ENCODE data around the gene TPSD1. TPM values are rescaled to one million over a fixed set of nuclear protein-coding genes. Genes with fewer than 3 reads are reported as not detected.
"Not testable (repeated sequence)": the region's sequence is repeated elsewhere in the genome, so short reads cannot be mapped to it uniquely, and the experiment has no call there.

Gene TPSD1
- total RNA-seq, 1 donor from 2014 or later: not detected

GRCh38 chr16:1262210-1262845, 6.5 kb downstream of the TPSD1 start:
- no peak for DNase-seq (ENCODE audit: low read depth)

GRCh38 chr16:1262846-1263221, 7.0 kb downstream of the TPSD1 start:
- DNase-seq (ENCODE audit: low read depth): no peak

DNA sequence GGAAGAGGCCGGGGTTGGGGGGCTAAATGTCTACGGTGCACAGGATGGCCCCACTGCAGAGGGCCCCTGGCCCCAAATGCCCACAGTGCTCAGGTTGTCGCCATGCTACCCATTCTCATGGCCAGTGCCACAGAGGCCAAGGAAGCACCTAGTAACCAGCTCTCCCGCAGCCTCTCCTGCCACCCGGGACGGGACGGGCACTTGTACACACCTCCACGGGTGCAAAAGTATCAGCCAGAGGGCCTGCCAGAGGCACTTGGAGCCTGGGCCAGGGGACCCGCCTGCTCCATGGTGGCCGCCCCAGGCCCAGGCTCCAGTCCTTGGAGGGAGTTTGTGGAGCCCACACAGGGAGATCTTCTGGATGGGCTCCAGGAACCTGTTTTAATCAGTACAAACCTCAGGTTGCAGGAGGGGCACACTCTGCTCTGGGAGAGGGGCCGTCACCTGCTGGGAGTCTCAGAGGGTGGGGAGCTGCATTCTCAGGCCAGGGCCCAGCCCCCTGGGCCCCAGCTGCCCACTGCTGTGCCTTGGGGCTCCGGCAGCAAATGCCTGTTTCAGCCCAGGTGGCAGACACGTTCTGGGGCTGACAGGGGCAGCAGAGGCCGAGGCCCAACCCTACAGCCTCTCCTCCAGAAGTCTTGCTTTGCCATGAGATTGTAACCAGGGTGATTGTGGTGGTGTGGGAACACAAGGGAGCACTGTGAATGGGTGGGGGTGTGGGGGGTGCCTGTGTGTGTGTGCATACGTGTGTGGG, 7.9 kb downstream of the TPSD1 start:
- DNase-seq (ENCODE audit: low read depth): no peak

GRCh38 chr16:1264345-1265089, 8.6 kb downstream of the TPSD1 start:
- no peak for DNase-seq (ENCODE audit: low read depth)

DNA sequence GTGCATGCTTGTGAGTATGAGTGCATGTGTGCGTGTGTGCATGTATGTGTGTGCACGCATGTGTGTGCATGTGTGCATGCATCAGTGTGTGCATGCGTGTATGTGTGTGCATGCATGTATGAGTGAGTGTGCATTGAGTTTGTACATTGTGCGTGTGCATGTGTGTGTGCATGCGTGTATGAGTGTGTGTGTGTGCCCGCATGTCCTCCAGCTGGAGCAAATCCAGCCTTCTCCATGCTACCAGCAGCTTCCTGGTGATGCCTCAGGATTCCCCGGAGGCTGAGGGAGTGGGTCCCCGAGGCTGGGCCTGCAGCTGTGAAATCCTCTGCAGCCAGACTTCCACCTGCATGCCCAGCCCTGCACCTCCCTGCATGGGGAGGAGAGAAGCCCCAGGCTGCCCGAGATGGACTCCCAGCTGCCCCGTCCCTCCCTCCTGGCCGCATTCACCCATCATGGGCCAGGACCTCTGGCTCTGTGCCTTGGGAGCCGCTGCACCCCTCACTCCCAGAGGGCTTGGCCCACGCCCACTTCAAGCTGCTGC, 9.3 kb downstream of the TPSD1 start:
- DNase-seq (ENCODE audit: low read depth): no peak

- DNase-seq (ENCODE audit: low read depth): no peak
These were observed 10.0 kb downstream of the TPSD1 start for GRCh38 chr16:1265826-1266225.

DNA sequence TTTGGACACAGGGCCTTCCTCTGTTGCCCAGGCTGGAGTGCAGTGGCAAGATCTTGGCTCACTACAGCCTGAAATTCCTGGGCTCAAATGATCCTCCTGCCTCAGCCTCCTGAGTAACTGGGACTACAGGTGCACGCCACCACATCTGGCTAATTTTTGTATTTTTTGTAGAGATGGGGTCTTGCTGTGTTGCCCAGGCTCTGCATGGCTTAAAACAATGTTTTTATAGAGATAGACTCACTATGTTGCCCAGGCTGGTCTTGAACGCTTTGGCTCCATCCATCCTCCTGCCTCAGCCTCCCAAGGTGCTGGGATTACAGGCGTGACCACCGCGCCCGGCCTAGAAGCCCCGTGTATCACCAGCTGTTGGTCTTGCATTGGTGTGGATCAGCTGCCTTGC, 13.5 kb downstream of the TPSD1 start:
- not testable (repeated sequence) for DNase-seq (ENCODE audit: low read depth)

DNA sequence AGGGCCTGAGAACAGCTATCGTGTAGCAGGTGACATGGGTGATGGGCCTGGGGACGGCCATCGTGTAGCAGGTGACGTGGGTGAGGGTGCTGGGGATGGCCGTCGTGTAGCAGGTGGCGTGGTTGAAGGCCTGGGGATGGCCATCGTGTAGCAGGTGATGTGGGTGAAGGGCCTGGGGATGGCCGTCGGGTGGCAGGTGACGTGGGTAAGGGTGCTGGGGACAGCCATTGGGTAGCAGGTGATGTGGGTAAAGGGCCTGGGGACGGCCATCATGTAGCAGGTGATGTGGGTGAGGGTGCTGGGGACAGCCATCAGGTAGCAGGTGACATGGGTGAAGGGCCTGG, 15.5 kb downstream of the TPSD1 start:
- DNase-seq (ENCODE audit: low read depth): no peak

DNA sequence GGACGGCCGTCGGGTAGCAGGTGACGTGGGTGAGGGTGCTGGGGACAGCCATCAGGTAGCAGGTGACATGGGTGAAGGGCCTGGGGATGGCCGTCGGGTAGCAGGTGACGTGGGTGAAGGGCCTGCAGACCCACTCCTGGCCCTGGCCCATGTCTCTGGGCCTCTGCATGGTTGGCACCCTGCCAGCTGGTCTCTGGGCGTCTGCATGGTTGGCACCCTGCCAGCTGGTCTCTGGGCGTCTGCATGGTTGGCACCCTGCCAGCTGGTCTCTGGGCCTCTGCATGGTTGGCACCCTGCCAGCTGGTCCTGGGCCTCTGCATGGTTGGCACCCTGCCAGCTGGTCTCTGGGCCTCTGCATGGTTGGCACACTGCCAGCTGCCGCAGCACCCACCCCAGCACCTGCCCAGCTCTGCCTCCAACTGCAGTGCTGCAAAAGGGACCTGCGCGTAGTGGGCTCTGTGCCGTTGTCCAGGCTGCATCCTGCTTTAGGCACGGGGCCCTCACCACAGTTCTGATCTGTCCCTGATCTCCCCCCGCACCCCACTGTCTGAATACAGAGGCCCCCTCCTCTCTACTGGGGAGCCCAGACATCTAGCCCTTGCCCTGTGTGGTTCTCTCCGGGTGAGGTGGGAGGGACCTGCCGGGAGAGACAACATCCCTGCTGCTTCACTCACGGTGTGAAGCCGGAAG, 16.0 kb downstream of the TPSD1 start:
- not testable (repeated sequence) for DNase-seq (ENCODE audit: low read depth)

GRCh38 chr16:1272453-1273198, 16.8 kb downstream of the TPSD1 start:
- no peak for DNase-seq (ENCODE audit: low read depth)

DNA sequence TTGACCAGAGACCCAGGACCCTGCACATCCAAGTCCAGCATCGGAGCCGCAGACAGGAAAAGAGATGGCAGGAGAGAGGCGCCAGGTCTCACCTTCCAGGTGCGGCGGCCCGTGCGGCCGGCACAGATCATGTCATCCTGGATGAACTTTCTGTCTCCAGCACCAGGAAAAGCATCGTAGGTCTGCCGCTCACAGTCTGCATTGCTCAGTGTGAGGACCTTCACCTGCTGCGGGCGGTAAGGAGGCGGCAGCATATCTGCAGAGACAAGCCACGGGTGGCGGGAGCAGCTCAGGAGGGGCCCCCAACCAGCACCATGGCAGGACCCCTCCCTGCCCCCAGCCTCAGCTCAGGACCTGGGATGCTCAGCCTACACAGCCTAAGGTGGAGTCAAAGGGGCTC, 17.9 kb downstream of the TPSD1 start:
- no peak for DNase-seq (ENCODE audit: low read depth)

GRCh38 chr16:1274767-1275166, 18.9 kb downstream of the TPSD1 start:
- no peak for DNase-seq (ENCODE audit: low read depth)

GRCh38 chr16:1275791-1276579, 20.1 kb downstream of the TPSD1 start:
- DNase-seq (ENCODE audit: low read depth): peak; percentile 52

DNA sequence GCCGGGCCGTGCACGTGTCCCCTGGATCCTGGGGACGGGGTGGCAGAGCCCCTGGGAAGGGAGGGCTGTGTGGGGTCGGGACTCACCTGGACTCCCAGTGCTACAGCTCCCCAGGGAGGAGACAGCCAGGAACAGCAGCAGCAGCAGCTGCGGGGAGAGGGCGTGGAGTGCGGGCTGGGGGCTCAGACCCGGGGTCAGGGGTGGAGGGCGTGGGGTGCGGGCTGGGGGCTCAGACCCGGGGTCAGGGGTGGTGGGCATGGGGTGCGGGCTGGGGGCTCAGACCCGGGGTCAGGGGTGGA, 20.7 kb downstream of the TPSD1 start:
- DNase-seq (ENCODE audit: low read depth): no peak

GRCh38 chr16:1277151-1277598, 21.3 kb downstream of the TPSD1 start:
- no peak for DNase-seq (ENCODE audit: low read depth)

DNA sequence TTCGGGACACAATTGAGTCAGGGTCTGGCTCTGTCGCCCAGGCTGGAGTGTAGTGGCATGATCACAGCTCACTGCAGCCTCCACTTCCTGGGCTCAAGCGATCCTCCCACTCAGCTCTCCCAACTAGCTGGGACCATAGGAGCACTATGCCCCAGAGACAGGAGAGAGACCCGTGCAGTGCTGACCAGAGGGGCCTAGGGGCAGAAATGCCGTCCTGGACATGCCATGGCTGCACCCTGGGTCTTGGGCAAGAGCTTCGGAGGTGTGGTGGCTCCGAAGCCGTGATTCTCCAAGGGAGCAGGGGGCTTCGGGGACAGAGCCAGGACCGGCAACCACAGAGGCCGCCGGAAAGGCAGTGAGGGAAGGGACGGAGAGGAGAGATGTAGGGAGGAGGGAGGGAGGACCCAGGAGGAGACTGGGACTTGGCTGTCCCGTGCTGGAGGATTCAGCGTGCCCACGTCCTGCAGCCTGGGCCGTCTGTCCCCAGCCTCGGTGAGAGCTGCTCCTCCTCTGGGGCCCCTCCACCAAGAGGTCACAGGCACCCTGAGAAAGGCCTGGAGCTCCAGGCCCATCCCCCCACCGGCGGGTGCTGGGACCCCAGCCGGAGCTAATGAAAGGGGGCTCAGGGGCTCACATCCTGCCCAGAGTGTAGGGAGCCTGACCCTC, 21.9 kb downstream of the TPSD1 start:
- DNase-seq (ENCODE audit: low read depth): no peak

- DNase-seq (ENCODE audit: low read depth): no peak
These were observed 22.6 kb downstream of the TPSD1 start for GRCh38 chr16:1278477-1278876.

DNA sequence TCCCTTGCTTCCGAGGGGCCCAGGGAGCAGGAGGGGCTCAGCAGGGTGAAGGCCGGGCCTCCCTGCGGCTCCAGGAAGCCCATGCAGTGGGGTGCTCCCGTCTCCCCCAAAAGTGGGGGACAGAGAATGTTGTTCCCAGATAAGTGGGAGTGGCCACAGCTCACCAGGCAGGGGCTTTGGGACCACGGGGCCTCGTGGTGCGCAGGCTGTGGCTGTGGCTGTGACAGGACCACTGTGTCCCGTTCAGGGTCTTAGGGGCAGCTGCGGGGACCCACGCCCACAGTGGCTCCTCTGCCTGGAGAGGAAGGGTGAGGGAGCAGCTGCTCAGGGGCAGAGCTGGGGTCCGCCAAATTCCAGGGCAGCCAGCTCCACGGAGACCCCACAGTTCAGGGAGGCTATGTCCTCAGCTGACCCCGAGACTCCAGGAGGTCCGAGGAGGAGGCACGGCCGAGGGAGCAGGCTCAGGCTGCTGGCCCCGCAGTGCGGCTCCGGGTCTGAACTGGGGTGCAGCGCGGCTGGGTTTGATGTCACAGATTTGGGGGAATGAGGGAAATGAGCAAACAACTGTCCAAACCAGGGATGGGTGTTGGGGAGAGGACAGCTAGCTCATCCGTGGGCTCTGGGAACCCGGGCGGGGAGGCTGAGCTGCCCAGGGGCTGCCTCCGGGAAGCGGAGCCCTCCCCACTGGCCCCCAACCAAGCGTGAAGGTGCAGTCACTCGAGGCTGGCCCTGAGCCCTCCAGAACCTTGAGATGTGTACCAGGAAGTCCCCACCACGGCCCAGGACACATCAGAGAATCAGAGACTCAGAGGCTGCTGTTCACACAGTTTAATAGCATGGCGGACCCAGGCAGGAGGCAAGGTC, 23.4 kb downstream of the TPSD1 start:
- DNase-seq (ENCODE audit: low read depth): no peak
